Suprapubic skin (tissue), 4 donors: ENCODE results near the gene LMNTD1.

Experiments used
- EP300 ChIP-seq: sonication (generic); formaldehyde crosslinking; IDR thresholded peaks from one replicate; pipeline ENCODE4 v1.6.1; 2017; ENCODE audit warnings: antibody characterized with exemption
- POLR2A ChIP-seq, 2 donors: fragments of 450-650 bp; IDR thresholded peaks; one replicate each; pipeline ENCODE4 v1.6.1; 2017; ENCODE audit warnings: antibody characterized with exemption in 2 of 2, mild to moderate bottlenecking in 2 of 2, moderate library complexity in 2 of 2
- POLR2AphosphoS5 ChIP-seq, 3 donors: sonication (generic); formaldehyde crosslinking; IDR thresholded peaks; one replicate each; pipeline ENCODE4 v1.6.1; 2017; ENCODE audit warnings: antibody characterized with exemption in 3 of 3
- TF ChIP-seq, protein P1 (sequence below), 2 donors: fragments of 200-600 bp in 1 of 2; fragments of 450-650 bp in 1 of 2; sonication (generic) in 1 of 2; IDR thresholded peaks; one replicate each; pipeline ENCODE4 v1.5.1; 2016 to 2019; ENCODE audit warnings: antibody characterized with exemption in 2 of 2, mild to moderate bottlenecking in 1 of 2, moderate library complexity in 1 of 2

DNA sequence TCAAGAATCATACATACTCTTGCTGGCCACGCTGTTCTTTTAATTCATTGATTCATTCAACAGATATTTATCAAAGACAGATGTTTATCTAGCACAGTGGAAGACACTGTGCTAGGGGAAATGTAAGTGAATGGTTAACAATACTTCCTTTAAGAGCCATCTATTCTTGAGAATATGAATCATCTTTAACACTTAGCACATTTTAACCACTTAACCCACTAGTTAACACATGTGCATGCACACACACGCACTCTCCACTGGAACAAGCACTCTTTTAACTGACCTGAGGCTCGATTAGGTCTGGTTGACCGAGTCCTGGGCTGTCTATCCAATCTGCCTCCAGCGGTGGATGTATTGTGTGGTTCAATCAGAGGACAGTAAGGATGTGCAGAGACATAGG lies 34.6 kb downstream of the LMNTD1 start:
- TF ChIP-seq, protein P1, sequence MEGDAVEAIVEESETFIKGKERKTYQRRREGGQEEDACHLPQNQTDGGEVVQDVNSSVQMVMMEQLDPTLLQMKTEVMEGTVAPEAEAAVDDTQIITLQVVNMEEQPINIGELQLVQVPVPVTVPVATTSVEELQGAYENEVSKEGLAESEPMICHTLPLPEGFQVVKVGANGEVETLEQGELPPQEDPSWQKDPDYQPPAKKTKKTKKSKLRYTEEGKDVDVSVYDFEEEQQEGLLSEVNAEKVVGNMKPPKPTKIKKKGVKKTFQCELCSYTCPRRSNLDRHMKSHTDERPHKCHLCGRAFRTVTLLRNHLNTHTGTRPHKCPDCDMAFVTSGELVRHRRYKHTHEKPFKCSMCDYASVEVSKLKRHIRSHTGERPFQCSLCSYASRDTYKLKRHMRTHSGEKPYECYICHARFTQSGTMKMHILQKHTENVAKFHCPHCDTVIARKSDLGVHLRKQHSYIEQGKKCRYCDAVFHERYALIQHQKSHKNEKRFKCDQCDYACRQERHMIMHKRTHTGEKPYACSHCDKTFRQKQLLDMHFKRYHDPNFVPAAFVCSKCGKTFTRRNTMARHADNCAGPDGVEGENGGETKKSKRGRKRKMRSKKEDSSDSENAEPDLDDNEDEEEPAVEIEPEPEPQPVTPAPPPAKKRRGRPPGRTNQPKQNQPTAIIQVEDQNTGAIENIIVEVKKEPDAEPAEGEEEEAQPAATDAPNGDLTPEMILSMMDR (IDR thresholded peaks at IDR 0.05) = no peak
- TF ChIP-seq POLR2A (IDR thresholded peaks at IDR 0.05) (no peak), POLR2AphosphoS5 (IDR thresholded peaks at IDR 0.05) (no peak), EP300 (no peak)
